ENCODE measurements around the gene SLC4A4. TPM values are rescaled to one million over a fixed set of nuclear protein-coding genes. Genes with fewer than 3 reads are reported as not detected.

Gene SLC4A4
- total RNA-seq, 1 experiment from 2014 or later: 1.1 TPM

DNA sequence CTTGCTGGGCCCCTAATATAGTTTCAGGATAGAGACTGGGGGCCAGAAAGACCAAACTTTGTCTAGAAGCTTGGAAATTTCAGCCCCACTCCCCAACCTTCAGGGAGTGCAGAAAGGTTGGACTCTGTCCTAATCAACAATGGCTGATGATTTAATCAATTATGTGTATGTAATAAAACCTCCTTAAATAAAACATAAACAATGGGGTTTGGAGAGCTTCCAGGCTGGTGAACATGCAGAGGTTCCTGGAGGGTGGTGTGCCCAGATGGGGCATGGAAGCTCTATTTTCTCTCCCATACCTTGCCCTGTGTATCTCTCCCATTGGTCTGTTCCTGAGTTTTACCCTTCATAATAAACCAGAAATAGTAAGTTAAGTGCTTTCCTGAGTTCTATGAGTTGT, 270.8 kb downstream of the SLC4A4 start:
- DNase-seq (ENCODE audit: low spot score): no peak
- Mint-ChIP-seq H3K4me1 (peaks cover 15% of the 10 kb centered on the region), H3K27ac (no peak overlapping the region), H3K36me3 (peaks cover 10% of the 10 kb centered on the region), H3K27me3 (ENCODE audit: low read depth) (no peaks in the 10 kb centered on the region), H3K9me3 (peaks cover 13% of the 10 kb centered on the region), H3K4me3 (no peak overlapping the region)
- CTCF ChIA-PET: no interaction called here
- no peak for ATAC-seq
- POLR2A ChIA-PET: no interaction called here
- TF ChIP-seq, protein P1, sequence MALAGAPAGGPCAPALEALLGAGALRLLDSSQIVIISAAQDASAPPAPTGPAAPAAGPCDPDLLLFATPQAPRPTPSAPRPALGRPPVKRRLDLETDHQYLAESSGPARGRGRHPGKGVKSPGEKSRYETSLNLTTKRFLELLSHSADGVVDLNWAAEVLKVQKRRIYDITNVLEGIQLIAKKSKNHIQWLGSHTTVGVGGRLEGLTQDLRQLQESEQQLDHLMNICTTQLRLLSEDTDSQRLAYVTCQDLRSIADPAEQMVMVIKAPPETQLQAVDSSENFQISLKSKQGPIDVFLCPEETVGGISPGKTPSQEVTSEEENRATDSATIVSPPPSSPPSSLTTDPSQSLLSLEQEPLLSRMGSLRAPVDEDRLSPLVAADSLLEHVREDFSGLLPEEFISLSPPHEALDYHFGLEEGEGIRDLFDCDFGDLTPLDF (CRISPR knock-in tag; IDR thresholded peaks at IDR 0.05): no peak
- TF ChIP-seq RELA (CRISPR knock-in tag; IDR thresholded peaks at IDR 0.05; ENCODE audit: borderline replicate concordance): no peak
- no peak for TF ChIP-seq TP53 (CRISPR knock-in tag; IDR thresholded peaks at IDR 0.05)
- TF ChIP-seq ZNF263 (CRISPR knock-in tag; IDR thresholded peaks at IDR 0.05; ENCODE audit: low read depth): no peak

DNA sequence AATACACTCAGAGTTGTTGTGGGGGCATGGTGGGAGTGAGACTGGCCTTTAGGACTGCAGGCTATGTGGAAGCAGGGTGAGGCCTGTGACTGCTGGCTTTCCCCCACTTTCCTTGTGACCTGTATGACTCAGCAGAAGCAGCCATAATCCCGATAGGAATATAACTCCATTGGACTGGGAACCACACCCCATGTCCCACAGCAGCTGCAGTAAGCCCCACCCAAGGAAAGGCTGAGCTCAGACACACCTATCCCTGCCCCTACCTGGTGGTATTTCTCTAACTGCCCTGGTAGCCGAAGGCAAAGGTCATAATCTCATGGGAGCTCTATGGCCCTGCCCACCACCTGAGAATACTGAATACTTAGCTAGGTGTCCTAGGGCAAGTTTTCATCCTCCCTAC, 275.8 kb downstream of the SLC4A4 start:
- peaks cover 33% of the 10 kb centered on the region for H3K9me3 Mint-ChIP-seq
- ATAC-seq (no peak), DNase-seq (ENCODE audit: low spot score) (no peak)
- no peak overlapping the region for H3K4me3 Mint-ChIP-seq
- TF ChIP-seq RORB (CRISPR knock-in tag; IDR thresholded peaks at IDR 0.05): no peak
- TF ChIP-seq, protein P2, sequence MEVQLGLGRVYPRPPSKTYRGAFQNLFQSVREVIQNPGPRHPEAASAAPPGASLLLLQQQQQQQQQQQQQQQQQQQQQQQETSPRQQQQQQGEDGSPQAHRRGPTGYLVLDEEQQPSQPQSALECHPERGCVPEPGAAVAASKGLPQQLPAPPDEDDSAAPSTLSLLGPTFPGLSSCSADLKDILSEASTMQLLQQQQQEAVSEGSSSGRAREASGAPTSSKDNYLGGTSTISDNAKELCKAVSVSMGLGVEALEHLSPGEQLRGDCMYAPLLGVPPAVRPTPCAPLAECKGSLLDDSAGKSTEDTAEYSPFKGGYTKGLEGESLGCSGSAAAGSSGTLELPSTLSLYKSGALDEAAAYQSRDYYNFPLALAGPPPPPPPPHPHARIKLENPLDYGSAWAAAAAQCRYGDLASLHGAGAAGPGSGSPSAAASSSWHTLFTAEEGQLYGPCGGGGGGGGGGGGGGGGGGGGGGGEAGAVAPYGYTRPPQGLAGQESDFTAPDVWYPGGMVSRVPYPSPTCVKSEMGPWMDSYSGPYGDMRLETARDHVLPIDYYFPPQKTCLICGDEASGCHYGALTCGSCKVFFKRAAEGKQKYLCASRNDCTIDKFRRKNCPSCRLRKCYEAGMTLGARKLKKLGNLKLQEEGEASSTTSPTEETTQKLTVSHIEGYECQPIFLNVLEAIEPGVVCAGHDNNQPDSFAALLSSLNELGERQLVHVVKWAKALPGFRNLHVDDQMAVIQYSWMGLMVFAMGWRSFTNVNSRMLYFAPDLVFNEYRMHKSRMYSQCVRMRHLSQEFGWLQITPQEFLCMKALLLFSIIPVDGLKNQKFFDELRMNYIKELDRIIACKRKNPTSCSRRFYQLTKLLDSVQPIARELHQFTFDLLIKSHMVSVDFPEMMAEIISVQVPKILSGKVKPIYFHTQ (CRISPR knock-in tag; IDR thresholded peaks at IDR 0.05): no peak
- TF ChIP-seq, protein P3, sequence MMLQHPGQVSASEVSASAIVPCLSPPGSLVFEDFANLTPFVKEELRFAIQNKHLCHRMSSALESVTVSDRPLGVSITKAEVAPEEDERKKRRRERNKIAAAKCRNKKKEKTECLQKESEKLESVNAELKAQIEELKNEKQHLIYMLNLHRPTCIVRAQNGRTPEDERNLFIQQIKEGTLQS (CRISPR knock-in tag; conservative IDR thresholded peaks at IDR 0.05): no peak
- no peak for TF ChIP-seq FOXJ3 (CRISPR knock-in tag; IDR thresholded peaks at IDR 0.05; ENCODE audit: borderline replicate concordance)
- no peak for TF ChIP-seq MXD4 (CRISPR knock-in tag; IDR thresholded peaks at IDR 0.05; ENCODE audit: borderline replicate concordance)
- TF ChIP-seq NFE2L1 (CRISPR knock-in tag; IDR thresholded peaks at IDR 0.05): no peak
- TF ChIP-seq SMAD4 (CRISPR knock-in tag; IDR thresholded peaks at IDR 0.05): no peak
- no peak for TF ChIP-seq ZNF263 (CRISPR knock-in tag; IDR thresholded peaks at IDR 0.05; ENCODE audit: low read depth)
- TF ChIP-seq, protein P4, sequence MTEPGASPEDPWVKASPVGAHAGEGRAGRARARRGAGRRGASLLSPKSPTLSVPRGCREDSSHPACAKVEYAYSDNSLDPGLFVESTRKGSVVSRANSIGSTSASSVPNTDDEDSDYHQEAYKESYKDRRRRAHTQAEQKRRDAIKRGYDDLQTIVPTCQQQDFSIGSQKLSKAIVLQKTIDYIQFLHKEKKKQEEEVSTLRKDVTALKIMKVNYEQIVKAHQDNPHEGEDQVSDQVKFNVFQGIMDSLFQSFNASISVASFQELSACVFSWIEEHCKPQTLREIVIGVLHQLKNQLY (CRISPR knock-in tag; IDR thresholded peaks at IDR 0.05): no peak
- TF ChIP-seq, protein P5, sequence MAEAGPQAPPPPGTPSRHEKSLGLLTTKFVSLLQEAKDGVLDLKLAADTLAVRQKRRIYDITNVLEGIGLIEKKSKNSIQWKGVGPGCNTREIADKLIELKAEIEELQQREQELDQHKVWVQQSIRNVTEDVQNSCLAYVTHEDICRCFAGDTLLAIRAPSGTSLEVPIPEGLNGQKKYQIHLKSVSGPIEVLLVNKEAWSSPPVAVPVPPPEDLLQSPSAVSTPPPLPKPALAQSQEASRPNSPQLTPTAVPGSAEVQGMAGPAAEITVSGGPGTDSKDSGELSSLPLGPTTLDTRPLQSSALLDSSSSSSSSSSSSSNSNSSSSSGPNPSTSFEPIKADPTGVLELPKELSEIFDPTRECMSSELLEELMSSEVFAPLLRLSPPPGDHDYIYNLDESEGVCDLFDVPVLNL (CRISPR knock-in tag; IDR thresholded peaks at IDR 0.05; ENCODE audit: borderline replicate concordance, low read depth): no peak
- TF ChIP-seq ZNF396 (CRISPR knock-in tag; IDR thresholded peaks at IDR 0.05; ENCODE audit: borderline replicate concordance): no peak
- no peak for TF ChIP-seq ZNF671 (CRISPR knock-in tag; IDR thresholded peaks at IDR 0.05)
- TF ChIP-seq, protein P6, sequence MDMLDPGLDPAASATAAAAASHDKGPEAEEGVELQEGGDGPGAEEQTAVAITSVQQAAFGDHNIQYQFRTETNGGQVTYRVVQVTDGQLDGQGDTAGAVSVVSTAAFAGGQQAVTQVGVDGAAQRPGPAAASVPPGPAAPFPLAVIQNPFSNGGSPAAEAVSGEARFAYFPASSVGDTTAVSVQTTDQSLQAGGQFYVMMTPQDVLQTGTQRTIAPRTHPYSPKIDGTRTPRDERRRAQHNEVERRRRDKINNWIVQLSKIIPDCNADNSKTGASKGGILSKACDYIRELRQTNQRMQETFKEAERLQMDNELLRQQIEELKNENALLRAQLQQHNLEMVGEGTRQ (CRISPR knock-in tag; IDR thresholded peaks at IDR 0.05): no peak
- ChIA-PET CTCF (no interaction called here), POLR2A (no interaction called here)
- no peaks in the 10 kb centered on the region for H3K27me3 Mint-ChIP-seq (ENCODE audit: low read depth)
- peaks cover 5% of the 10 kb centered on the region for H3K4me1 Mint-ChIP-seq
- H3K36me3 Mint-ChIP-seq: peaks cover 13% of the 10 kb centered on the region
- H3K27ac Mint-ChIP-seq: no peak overlapping the region
